ENCODE measurements around the gene COG5.

- TF ChIP-seq ZFP36 (IDR thresholded peaks at IDR 0.05; ENCODE audit: low read depth, low read length, partially characterized antibody) (no peak), RAD21 (CRISPR knock-in tag; conservative IDR thresholded peaks at IDR 0.05 in 1 of 2, IDR thresholded peaks at IDR 0.05 in 1 of 2) (no peak), E4F1 (CRISPR knock-in tag; IDR thresholded peaks at IDR 0.05; ENCODE audit: borderline replicate concordance) (no peak), ZBED1 (IDR thresholded peaks at IDR 0.05) (no peak), ZEB2 (IDR thresholded peaks at IDR 0.05) (no peak), ZBTB49 (CRISPR knock-in tag; IDR thresholded peaks at IDR 0.05; ENCODE audit: borderline replicate concordance) (no peak), ZNF740 (CRISPR knock-in tag; IDR thresholded peaks at IDR 0.05) (no peak), ZNF740 (tag; IDR thresholded peaks at IDR 0.05) (no peak), RHOXF2B (CRISPR knock-in tag; conservative IDR thresholded peaks at IDR 0.05) (no peak), ARID2 (IDR thresholded peaks at IDR 0.05) (no peak), BCOR (IDR thresholded peaks at IDR 0.05) (no peak), SIN3A (IDR thresholded peaks at IDR 0.05; ENCODE audit: borderline replicate concordance in 2 of 2, control insufficient read depth in 1 of 2, low read depth in 2 of 2, low read length in 2 of 2) (no peak), FOXP4 (CRISPR knock-in tag; IDR thresholded peaks at IDR 0.05; ENCODE audit: borderline replicate concordance) (no peak), CTCF (IDR thresholded peaks at IDR 0.05 in 2 of 3, conservative IDR thresholded peaks at IDR 0.05 in 1 of 3; ENCODE audit: insufficient read depth in 2 of 3, low read depth in 1 of 3, low read length in 3 of 3) (no peak)
Measured at GRCh38 chr7:107394831-107395230, 168.9 kb downstream of the COG5 start.
